ENCODE measurements around the gene SH3RF2. TPM values are rescaled to one million over a fixed set of nuclear protein-coding genes. Genes with fewer than 3 reads are reported as not detected.
A peak's percentile ranks its signal among the peaks of the same experiment; 100 is the strongest.

SH3RF2 gene
- total RNA-seq, 1 experiment from 2014 or later: not detected

GRCh38 chr5:146039420-146039819 lies 103.0 kb downstream of the SH3RF2 start:
- DNase-seq: no peak
- Histone ChIP-seq H3K9me3 (replicated peaks) (no peaks in the 10 kb centered on the region), H3K36me3 (no peaks in the 10 kb centered on the region), H3K4me3 (no peak overlapping the region), H3K4me1 (no peaks in the 10 kb centered on the region), H3K27me3 (no peaks in the 10 kb centered on the region), H3K27ac (no peak overlapping the region)

GRCh38 chr5:146040527-146040926 lies 104.1 kb downstream of the SH3RF2 start:
- Histone ChIP-seq H3K27me3 (no peaks in the 10 kb centered on the region), H3K36me3 (no peaks in the 10 kb centered on the region), H3K9me3 (replicated peaks) (no peaks in the 10 kb centered on the region), H3K4me1 (no peaks in the 10 kb centered on the region), H3K4me3 (no peak overlapping the region), H3K27ac (no peak overlapping the region)
- DNase-seq: no peak

GRCh38 chr5:146041180-146041789 lies 104.9 kb downstream of the SH3RF2 start:
- Histone ChIP-seq H3K27ac (no peak overlapping the region), H3K36me3 (no peaks in the 10 kb centered on the region), H3K9me3 (replicated peaks) (no peaks in the 10 kb centered on the region), H3K4me3 (no peak overlapping the region), H3K4me1 (no peaks in the 10 kb centered on the region), H3K27me3 (no peaks in the 10 kb centered on the region)
- no peak for DNase-seq

- Histone ChIP-seq H3K27ac (no peak overlapping the region), H3K36me3 (no peaks in the 10 kb centered on the region), H3K4me3 (no peak overlapping the region), H3K9me3 (replicated peaks) (no peaks in the 10 kb centered on the region), H3K27me3 (no peaks in the 10 kb centered on the region), H3K4me1 (no peaks in the 10 kb centered on the region)
- DNase-seq: no peak
Observed at GRCh38 chr5:146042628-146043279, 106.4 kb downstream of the SH3RF2 start.

- Histone ChIP-seq H3K4me3 (no peak overlapping the region), H3K27me3 (no peaks in the 10 kb centered on the region), H3K4me1 (no peaks in the 10 kb centered on the region), H3K36me3 (no peaks in the 10 kb centered on the region), H3K27ac (no peak overlapping the region), H3K9me3 (replicated peaks) (no peaks in the 10 kb centered on the region)
- no peak for DNase-seq
Observed at GRCh38 chr5:146043722-146044121, 107.3 kb downstream of the SH3RF2 start.

GRCh38 chr5:146047396-146047795 lies 111.0 kb downstream of the SH3RF2 start:
- Histone ChIP-seq H3K27me3 (peaks cover 6% of the 10 kb centered on the region; the same call in 1 of the 2 replicates), H3K27ac (no peak overlapping the region), H3K9me3 (replicated peaks) (no peaks in the 10 kb centered on the region), H3K4me3 (no peak overlapping the region), H3K36me3 (no peaks in the 10 kb centered on the region), H3K4me1 (no peaks in the 10 kb centered on the region)
- DNase-seq: no peak

GRCh38 chr5:146048994-146049703 lies 112.8 kb downstream of the SH3RF2 start:
- Histone ChIP-seq H3K9me3 (replicated peaks) (no peaks in the 10 kb centered on the region), H3K36me3 (no peaks in the 10 kb centered on the region), H3K4me1 (no peaks in the 10 kb centered on the region), H3K4me3 (no peak overlapping the region), H3K27me3 (peaks cover 6% of the 10 kb centered on the region; the same call in 1 of the 2 replicates), H3K27ac (no peak overlapping the region)
- peak; percentile 38 to 73 for DNase-seq

GRCh38 chr5:146049704-146050026 lies 113.3 kb downstream of the SH3RF2 start:
- no peaks in the 10 kb centered on the region for H3K36me3 ChIP-seq
- no peaks in the 10 kb centered on the region for H3K9me3 ChIP-seq (replicated peaks)
- DNase-seq: no peak

GRCh38 chr5:146050086-146050485 lies 113.7 kb downstream of the SH3RF2 start:
- no peak overlapping the region for H3K4me3 ChIP-seq
- H3K27ac ChIP-seq: no peak overlapping the region
- H3K36me3 ChIP-seq: no peaks in the 10 kb centered on the region
- no peak for DNase-seq
- H3K9me3 ChIP-seq (replicated peaks): no peaks in the 10 kb centered on the region
- no peaks in the 10 kb centered on the region for H3K4me1 ChIP-seq
- peaks cover 6% of the 10 kb centered on the region; the same call in 1 of the 2 replicates for H3K27me3 ChIP-seq

More at GRCh38 chr5:146049704-146050026, 113.3 kb downstream of the SH3RF2 start:
- Histone ChIP-seq H3K4me3 (no peak overlapping the region), H3K27ac (no peak overlapping the region), H3K27me3 (peaks cover 6% of the 10 kb centered on the region; the same call in 1 of the 2 replicates), H3K4me1 (no peaks in the 10 kb centered on the region)

- H3K36me3 ChIP-seq: no peaks in the 10 kb centered on the region
- peaks cover 6% of the 10 kb centered on the region; the same call in 1 of the 2 replicates for H3K27me3 ChIP-seq
- no peak for DNase-seq
- no peak overlapping the region for H3K4me3 ChIP-seq
- H3K4me1 ChIP-seq: no peaks in the 10 kb centered on the region
- H3K9me3 ChIP-seq (replicated peaks): no peaks in the 10 kb centered on the region
- H3K27ac ChIP-seq: no peak overlapping the region
Observed at GRCh38 chr5:146051678-146052077, 115.3 kb downstream of the SH3RF2 start.

- Histone ChIP-seq H3K27me3 (peaks cover 6% of the 10 kb centered on the region; the same call in 1 of the 2 replicates), H3K9me3 (replicated peaks) (no peaks in the 10 kb centered on the region), H3K4me1 (no peaks in the 10 kb centered on the region), H3K36me3 (no peaks in the 10 kb centered on the region), H3K4me3 (no peak overlapping the region), H3K27ac (no peak overlapping the region)
- DNase-seq: peak in 1 of 2 experiments; percentile 17
Observed at GRCh38 chr5:146052780-146053179, 116.4 kb downstream of the SH3RF2 start.

GRCh38 chr5:146055432-146055831 lies 119.1 kb downstream of the SH3RF2 start:
- H3K27me3 ChIP-seq: peaks cover 2% of the 10 kb centered on the region; the same call in 1 of the 2 replicates
- H3K9me3 ChIP-seq (replicated peaks): no peaks in the 10 kb centered on the region
- no peak for DNase-seq
- H3K27ac ChIP-seq: no peak overlapping the region
- no peak overlapping the region for H3K4me3 ChIP-seq
- no peaks in the 10 kb centered on the region for H3K36me3 ChIP-seq
- no peaks in the 10 kb centered on the region for H3K4me1 ChIP-seq

GRCh38 chr5:146059460-146060220 lies 123.3 kb downstream of the SH3RF2 start:
- Histone ChIP-seq H3K36me3 (no peaks in the 10 kb centered on the region), H3K27me3 (no peaks in the 10 kb centered on the region), H3K4me3 (no peak overlapping the region), H3K4me1 (no peaks in the 10 kb centered on the region), H3K27ac (no peak overlapping the region), H3K9me3 (replicated peaks) (no peaks in the 10 kb centered on the region)
- no peak for DNase-seq

- no peak for DNase-seq
- no peaks in the 10 kb centered on the region for H3K36me3 ChIP-seq
- H3K4me1 ChIP-seq: no peaks in the 10 kb centered on the region
- H3K27ac ChIP-seq: no peak overlapping the region
- no peaks in the 10 kb centered on the region for H3K27me3 ChIP-seq
- no peak overlapping the region for H3K4me3 ChIP-seq
- H3K9me3 ChIP-seq (replicated peaks): no peaks in the 10 kb centered on the region
Observed at GRCh38 chr5:146060221-146060585, 123.8 kb downstream of the SH3RF2 start.

GRCh38 chr5:146066968-146067367 lies 130.6 kb downstream of the SH3RF2 start:
- H3K9me3 ChIP-seq (replicated peaks): no peaks in the 10 kb centered on the region
- no peak for DNase-seq
- peaks cover 2% of the 10 kb centered on the region; the same call in 1 of the 2 replicates for H3K4me1 ChIP-seq
- no peaks in the 10 kb centered on the region for H3K36me3 ChIP-seq
- no peaks in the 10 kb centered on the region for H3K27me3 ChIP-seq
- no peak overlapping the region for H3K4me3 ChIP-seq
- no peak overlapping the region for H3K27ac ChIP-seq
